H1 (cell line): ENCODE measurements around the gene CDH16. TPM values are rescaled to one million over a fixed set of nuclear protein-coding genes. Genes with fewer than 3 reads are reported as not detected.

ENCODE experiments used
- CTCF ChIA-PET: fragments of 300-600 bp; sonication (Branson Sonifier 250); formaldehyde crosslinking; loops from one replicate; lab custom pipeline; 2021; ENCODE audit not compliant: partially characterized antibody; lab: Charles Lee
- POLR2A ChIA-PET: fragments of 300-600 bp; sonication (Branson Sonifier 250); formaldehyde crosslinking; loops from one replicate; lab custom pipeline; 2021; ENCODE audit warnings: inconsistent platforms; ENCODE audit not compliant: partially characterized antibody; lab: Charles Lee
- DNase-seq, 2 experiments: peaks; one replicate each; pipeline versions ENCODE4 v3.0.0 to v3.0.0-alpha.2; 2010 to 2022; ENCODE audit warnings: low spot score in 2 of 2, low read depth in 1 of 2, mixed read lengths in 1 of 2
- FAIRE-seq: peaks from 2 replicates; lab custom pipeline; 2011; peaks lifted over from hg19 to GRCh38; lab: Jason Lieb, UNC
- H2AFZ ChIP-seq: 2 replicates; pipeline ENCODE4 v1.8.1; 2012; ENCODE audit warnings: low read length, inconsistent platforms
- H2AK5ac ChIP-seq: 2 replicates; pipeline ENCODE4 v1.6.1; 2013; ENCODE audit warnings: low read depth, low read length
- H2BK120ac ChIP-seq: replicated peaks from 2 replicates; pipeline ENCODE3; 2013; ENCODE audit warnings: low read depth, low read length, inconsistent platforms
- H2BK12ac ChIP-seq: 2 replicates; pipeline ENCODE4 v1.6.1; 2013; ENCODE audit warnings: low read depth, low read length
- H2BK15ac ChIP-seq: 2 replicates; pipeline ENCODE4 v1.6.1; 2013; ENCODE audit warnings: low read length
- H2BK20ac ChIP-seq: 2 replicates; pipeline ENCODE4 v1.6.1; 2013; ENCODE audit warnings: low read length
- H2BK5ac ChIP-seq: 2 replicates; pipeline ENCODE4 v1.6.1; 2013; ENCODE audit warnings: low read depth, low read length
- H3K14ac ChIP-seq: 2 replicates; pipeline ENCODE4 v1.6.1; 2013; ENCODE audit warnings: inconsistent platforms; ENCODE audit not compliant: insufficient read length
- H3K18ac ChIP-seq: 2 replicates; pipeline ENCODE4 v1.6.1; 2013; ENCODE audit warnings: low read length; ENCODE audit errors: extremely low read depth
- H3K23ac ChIP-seq: 2 replicates; pipeline ENCODE4 v1.6.1; 2013; ENCODE audit warnings: inconsistent platforms; ENCODE audit not compliant: insufficient read length
- H3K23me2 ChIP-seq: 2 replicates; pipeline ENCODE4 v1.6.1; 2013; ENCODE audit warnings: low read depth, low read length
- H3K27ac ChIP-seq: 2 replicates; pipeline ENCODE4 v1.6.1; 2011; ENCODE audit warnings: low read depth, low read length, inconsistent platforms
- H3K27me3 ChIP-seq, 4 experiments: replicated peaks in 1 of 4; 1 replicate in 1 of 4; 2 replicates in 3 of 4; pipeline versions ENCODE4 v1.6.1 to v1.8.1; 2011 to 2013; ENCODE audit warnings: low read length in 3 of 4, mild to moderate bottlenecking in 3 of 4, inconsistent platforms in 2 of 4, mixed read lengths in 2 of 4, moderate library complexity in 1 of 4; ENCODE audit not compliant: control insufficient read depth in 3 of 4, insufficient read depth in 3 of 4; ENCODE audit errors: extremely low read depth in 1 of 4
- H3K36me3 ChIP-seq, 4 experiments: 2 replicates each; pipeline versions ENCODE4 v1.6.1 to v1.8.1; 2011 to 2013; ENCODE audit warnings: mild to moderate bottlenecking in 4 of 4, low read length in 3 of 4, moderate library complexity in 2 of 4, control low read depth in 1 of 4, inconsistent platforms in 1 of 4; ENCODE audit not compliant: insufficient read depth in 4 of 4, control insufficient read depth in 2 of 4
- H3K4ac ChIP-seq: replicated peaks from 2 replicates; pipeline ENCODE3; 2013; ENCODE audit warnings: low read length, low read depth, mixed read lengths, inconsistent platforms; ENCODE audit not compliant: insufficient read length
- H3K4me1 ChIP-seq, 4 experiments: replicated peaks in 1 of 4; 1 replicate in 1 of 4; 2 replicates in 3 of 4; pipeline versions ENCODE4 v1.6.1 to v1.8.1; 2011 to 2013; ENCODE audit warnings: low read length in 3 of 4, inconsistent platforms in 2 of 4, mixed read lengths in 1 of 4; ENCODE audit not compliant: insufficient read depth in 4 of 4, control insufficient read depth in 3 of 4
- H3K4me2 ChIP-seq, 2 experiments: 2 replicates each; pipeline versions ENCODE4 v1.6.1 to v1.8.1; 2011 to 2013; ENCODE audit warnings: low read depth in 2 of 2, low read length in 2 of 2, control low read depth in 1 of 2, inconsistent platforms in 1 of 2, mild to moderate bottlenecking in 1 of 2; ENCODE audit not compliant: insufficient read depth in 1 of 2
- H3K4me3 ChIP-seq, 4 experiments: fragments of 200-600, 300-600 bp in 1 of 4; sonication (generic), shearing (Covaris generic), sonication (Bioruptor Twin) in 1 of 4; 2 replicates each; pipeline versions ENCODE4 v1.5.1 to v1.8.1; 2011 to 2016; ENCODE audit warnings: low read length in 4 of 4, low read depth in 3 of 4, control low read depth in 2 of 4, inconsistent platforms in 2 of 4, mild to moderate bottlenecking in 2 of 4, mixed read lengths in 1 of 4, moderate library complexity in 1 of 4; ENCODE audit not compliant: insufficient read depth in 2 of 4; ENCODE audit errors: extremely low read depth in 1 of 4
- H3K56ac ChIP-seq: replicated peaks from 2 replicates; pipeline ENCODE3; 2013; ENCODE audit warnings: low read depth, mild to moderate bottlenecking, mixed read lengths, low read length, inconsistent platforms; ENCODE audit not compliant: insufficient read length
- H3K79me1 ChIP-seq: 2 replicates; pipeline ENCODE4 v1.6.1; 2013; ENCODE audit warnings: low read depth, low read length, control low read depth
- H3K79me2 ChIP-seq, 2 experiments: 2 replicates each; pipeline versions ENCODE4 v1.6.1 to v1.8.1; 2012 to 2013; ENCODE audit warnings: low read length in 2 of 2, mild to moderate bottlenecking in 2 of 2, inconsistent platforms in 1 of 2; ENCODE audit not compliant: insufficient read depth in 2 of 2, control insufficient read depth in 1 of 2
- H3K9ac ChIP-seq, 4 experiments: replicated peaks in 1 of 4; 1 replicate in 1 of 4; 2 replicates in 3 of 4; pipeline versions ENCODE4 v1.6.1 to v1.8.1; 2011 to 2013; ENCODE audit warnings: low read depth in 3 of 4, low read length in 3 of 4, control low read depth in 2 of 4, mild to moderate bottlenecking in 2 of 4, moderate library complexity in 2 of 4, inconsistent platforms in 1 of 4; ENCODE audit errors: extremely low read depth in 1 of 4
- H3K9me3 ChIP-seq, 2 experiments: 2 replicates each; pipeline versions ENCODE4 v1.6.1 to v1.8.1; 2012 to 2013; ENCODE audit warnings: mild to moderate bottlenecking in 2 of 2, moderate library complexity in 2 of 2, control low read depth in 1 of 2, inconsistent platforms in 1 of 2, low read depth in 1 of 2, low read length in 1 of 2, mixed read lengths in 1 of 2; ENCODE audit not compliant: insufficient read depth in 2 of 2
- H4K20me1 ChIP-seq, 2 experiments: replicated peaks in 1 of 2; 2 replicates each; pipeline versions ENCODE3 to v1.8.1; 2011 to 2013; ENCODE audit warnings: inconsistent platforms in 2 of 2, low read length in 2 of 2, mild to moderate bottlenecking in 1 of 2; ENCODE audit not compliant: insufficient read depth in 2 of 2, control insufficient read depth in 1 of 2
- H4K5ac ChIP-seq: 2 replicates; pipeline ENCODE4 v1.6.1; 2013; ENCODE audit warnings: low read length, low read depth, mixed read lengths, inconsistent platforms; ENCODE audit not compliant: insufficient read length
- H4K8ac ChIP-seq: 2 replicates; pipeline ENCODE4 v1.8.0; 2013; ENCODE audit warnings: mild to moderate bottlenecking, moderate library complexity, low read length, inconsistent platforms; ENCODE audit not compliant: insufficient read depth; ENCODE audit errors: extremely low read depth
- H4K91ac ChIP-seq: replicated peaks from 2 replicates; pipeline ENCODE3; 2013; ENCODE audit warnings: low read length, mixed read lengths, inconsistent platforms; ENCODE audit not compliant: insufficient read length
- ASH2L ChIP-seq: fragments of 200-600, 300-600 bp; sonication (generic); IDR thresholded peaks from one replicate; pipeline ENCODE4 v1.7.1; 2017; ENCODE audit warnings: low read length
- ATF3 ChIP-seq: IDR thresholded peaks from 2 replicates; pipeline ENCODE4 v1.6.1; 2011; ENCODE audit warnings: low read depth, mild to moderate bottlenecking, low read length; ENCODE audit not compliant: insufficient read depth
- BRCA1 ChIP-seq: IDR thresholded peaks from 2 replicates; pipeline ENCODE4 v1.6.1; 2012; ENCODE audit warnings: low read depth, low read length, improper control_type of control experiment
- CTBP2 ChIP-seq: IDR thresholded peaks from 2 replicates; pipeline ENCODE4 v1.7.0; 2011; ENCODE audit warnings: borderline replicate concordance, mild to moderate bottlenecking, moderate library complexity, mixed read lengths, low read length; ENCODE audit not compliant: insufficient read depth, insufficient read length
- JUND ChIP-seq: IDR thresholded peaks from 2 replicates; pipeline ENCODE4 v1.6.1; 2011; ENCODE audit warnings: mild to moderate bottlenecking, improper control_type of control experiment, low read length
- POLR2AphosphoS5 ChIP-seq: IDR thresholded peaks from 2 replicates; pipeline ENCODE4 v1.6.1; 2011; ENCODE audit warnings: low read depth, low read length
- SP1 ChIP-seq: IDR thresholded peaks from 2 replicates; pipeline ENCODE4 v1.6.1; 2011; ENCODE audit warnings: low read depth, low read length
- TAF7 ChIP-seq: optimal IDR thresholded peaks from 2 replicates; pipeline ENCODE3; 2011; ENCODE audit warnings: low read depth, mild to moderate bottlenecking, inconsistent platforms, low read length, moderate library complexity, borderline replicate concordance
- TEAD4 ChIP-seq: IDR thresholded peaks from 2 replicates; pipeline ENCODE4 v1.6.1; 2012; ENCODE audit warnings: low read depth, low read length, inconsistent platforms, mixed read lengths
- WGBS, 2 experiments: shearing (Covaris generic) in 1 of 2; methylation state at CpG; one replicate each; pipeline versions ENCODE4 v1.1.6 to v1.1.7; 2013 to 2015; ENCODE audit warnings: low lambda C conversion rate in 2 of 2, mixed read lengths in 2 of 2, inconsistent platforms in 1 of 2, low coverage in 1 of 2, missing lambda C conversion rate in 1 of 2; ENCODE audit not compliant: insufficient replicate concordance in 2 of 2, insufficient coverage in 1 of 2, insufficient read length in 1 of 2; ENCODE audit errors: extremely low coverage in 1 of 2, missing lambda C conversion rate in 1 of 2; 5-methylcytosine and 5-hydroxymethylcytosine counted together
- polyA plus RNA-seq, 7 experiments: library from polyadenylated mRNA; depleted of rRNA in 3 of 7; stranded (reverse) in 5 of 7; unstranded in 2 of 7; fragments of >200 nt in 5 of 7; fragments of 200-250 nt in 2 of 7; gene quantifications; 1 replicate in 5 of 7; 2 replicates in 1 of 7; 4 replicates in 1 of 7; pipeline versions ENCODE4 v1.2.1 to v1.2.3, GENCODE V29; 2011 to 2013; ENCODE audit warnings: missing spikeins in 2 of 7, mixed read lengths in 2 of 7
- total RNA-seq: library from RNA; stranded (reverse); fragmentation: NEBNext Ultra II Directional; extraction: Animal tissue kit (Norgen Biotek cat#: 25700); gene quantifications from 2 replicates; pipeline ENCODE4 v1.2.1, GENCODE V29; 2021

Gene CDH16
- total and polyA plus RNA-seq, 2 of the 8 experiments (the other 6 are each of a cell fraction or from before 2014, with no cell fraction given), result not detected

GRCh38 chr16:66899945-66900710 lies 18.6 kb downstream of the CDH16 start:
- Histone ChIP-seq H4K8ac (no peak overlapping the region), H2BK5ac (no peak overlapping the region), H4K20me1 (peaks cover 0 to 5% of the 10 kb centered on the region in 2 experiments), H4K5ac (no peak overlapping the region), H4K91ac (no peak overlapping the region), H3K79me2 (no peaks in the 10 kb centered on the region), H2BK20ac (no peak overlapping the region), H3K4me2 (0 out of 4 replicates have a peak overlapping the region, but pooled peaks of 1 of the 2 experiments have one; percentile 14), H3K23ac (no peak overlapping the region), H3K9ac (peak overlapping the region in 1 of 4 experiments; percentile 13; a peak in 1 of 7 replicates), H2BK15ac (0 out of 2 replicates have a peak overlapping the region, but pooled peaks have one; percentile 88), H3K79me1 (no peaks in the 10 kb centered on the region), H3K18ac (no peak overlapping the region), H2AFZ (no peak overlapping the region), H2BK12ac (0 out of 2 replicates have a peak overlapping the region, but pooled peaks have one; percentile 9), H3K9me3 (no peaks in the 10 kb centered on the region), H3K4ac (no peak overlapping the region), H3K36me3 (no peaks in the 10 kb centered on the region), H2BK120ac (no peak overlapping the region), H3K56ac (no peak overlapping the region), H3K27me3 (no peaks in the 10 kb centered on the region; a peak in 1 of 7 replicates), H2AK5ac (no peak overlapping the region), H3K4me3 (no peak overlapping the region), H3K23me2 (no peaks in the 10 kb centered on the region), H3K4me1 (peaks cover 0 to 6% (median 2%) of the 10 kb centered on the region in 4 experiments; a peak in 3 of 7 replicates), H3K14ac (no peak overlapping the region), H3K27ac (no peak overlapping the region)
- DNase-seq (no peak), FAIRE-seq (no peak)
- 66% methylated on average over 9 of the region's 9 CpGs; no CpG with 5 or more reads in 1 of the 2 experiments for WGBS, 2 experiments
- ChIA-PET POLR2A (interaction anchor here (0.9 to 2.3 kb wide), 4 partner anchors 18 to 43 kb away, joined by 3 to 5 read pairs (median 3); partner anchors contain the start of genes CDH16 and PDP2), CTCF (interaction anchor here (0.8 to 42.0 kb wide), 5 partner anchors 16 to 409 kb away, joined by 3 to 1009 read pairs (median 4); partner anchors contain the start of genes CDH16, CIAO2B and RRAD)
- TF ChIP-seq SP1 (0 out of 2 replicates have a peak, but pooled peaks have one; percentile 11), JUND (peak; percentile 54; the same call in 1 of the 2 replicates), ATF3 (no peak), ASH2L (peak; percentile 27), CTBP2 (no peak), TAF7 (no peak), TEAD4 (no peak), BRCA1 (no peak), POLR2AphosphoS5 (no peak)
